ENCODE data around the gene C6orf15. TPM values are rescaled to one million over a fixed set of nuclear protein-coding genes. Genes with fewer than 3 reads are reported as not detected.
A peak's percentile ranks its signal among the peaks of the same experiment; 100 is the strongest.

The C6orf15 gene
- total RNA-seq (2014; rRNA removed; shearing (Covaris generic)), result not detected in 2 replicates

DNA sequence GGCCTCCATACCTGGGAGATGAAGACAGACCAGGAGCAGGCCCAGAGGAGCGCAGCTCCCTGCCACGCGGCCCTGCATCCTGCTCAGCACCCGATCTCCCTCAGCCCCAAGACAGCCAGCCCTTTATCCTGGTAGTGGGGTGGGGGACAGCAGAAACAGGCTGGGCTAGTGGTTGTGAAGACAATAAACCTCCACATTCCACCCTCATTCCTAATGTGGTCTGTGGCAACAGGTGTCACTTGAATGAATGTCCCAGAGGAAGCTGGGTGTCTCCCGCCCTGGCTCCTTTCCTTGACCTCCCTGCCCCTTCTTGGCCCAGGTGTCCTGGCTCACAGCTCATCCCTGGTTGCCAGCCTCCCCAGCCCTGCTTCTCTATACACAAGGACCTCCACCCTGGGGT lies at the start of gene C6orf15:
C6orf15 (minus strand) TSS at position 98 of the 400 bp plus-strand sequence; CDS start at position 78, 20 bp downstream.
- Histone ChIP-seq H3K27me3 (ENCODE audit: control insufficient read depth, insufficient read depth, low read length) (peaks cover 6% of the 10 kb centered on the region; the same call in 1 of the 2 replicates), H3K36me3 (replicated peaks; ENCODE audit: control insufficient read depth, insufficient read depth, low read length) (no peaks in the 10 kb centered on the region), H3K4me3 (ENCODE audit: insufficient read depth, low read depth, low read length) (no peak within 1 kb of the TSS)
- DNase-seq, result peak; percentile 25

DNA sequence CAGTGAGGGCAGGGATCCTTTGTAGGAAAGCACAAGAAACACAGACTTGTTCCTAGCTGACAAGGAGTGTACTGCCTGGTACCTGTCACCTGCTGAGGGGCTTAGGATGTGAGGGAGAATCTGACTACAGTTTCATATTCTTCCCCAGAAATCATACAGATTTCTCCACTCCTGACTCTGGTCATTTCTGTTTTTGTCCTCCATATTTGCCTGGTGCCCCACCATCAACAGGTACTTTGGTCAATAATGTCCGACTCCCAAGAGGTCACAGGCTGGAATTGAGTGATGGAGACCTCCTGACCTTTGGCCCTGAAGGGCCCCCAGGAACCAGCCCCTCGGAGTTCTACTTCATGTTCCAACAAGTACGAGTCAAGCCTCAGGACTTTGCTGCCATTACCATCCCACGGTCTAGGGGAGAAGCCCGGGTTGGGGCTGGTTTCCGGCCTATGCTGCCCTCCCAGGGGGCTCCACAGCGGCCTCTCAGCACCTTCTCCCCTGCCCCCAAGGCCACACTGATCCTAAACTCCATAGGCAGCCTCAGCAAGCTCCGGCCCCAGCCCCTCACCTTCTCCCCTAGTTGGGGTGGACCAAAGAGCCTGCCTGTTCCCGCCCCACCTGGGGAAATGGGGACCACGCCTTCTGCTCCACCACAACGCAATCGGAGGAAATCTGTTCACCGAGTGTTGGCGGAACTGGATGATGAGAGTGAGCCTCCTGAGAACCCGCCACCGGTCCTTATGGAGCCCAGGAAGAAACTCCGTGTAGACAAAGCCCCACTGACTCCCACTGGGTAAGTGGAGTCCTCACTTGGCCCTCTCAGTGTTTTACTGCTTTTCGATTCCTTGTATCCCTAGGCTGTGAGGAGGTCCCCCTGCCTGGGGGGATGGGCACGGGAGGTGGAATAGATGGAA lies 49.1 kb upstream of the C6orf15 start:
- DNase-seq, result no peak
- H3K36me3 ChIP-seq (replicated peaks; ENCODE audit: control insufficient read depth, insufficient read depth, low read length), result peaks cover 25% of the 10 kb centered on the region
- no peak overlapping the region for H3K4me3 ChIP-seq (ENCODE audit: insufficient read depth, low read depth, low read length)
- H3K27me3 ChIP-seq (ENCODE audit: control insufficient read depth, insufficient read depth, low read length), result no peaks in the 10 kb centered on the region

DNA sequence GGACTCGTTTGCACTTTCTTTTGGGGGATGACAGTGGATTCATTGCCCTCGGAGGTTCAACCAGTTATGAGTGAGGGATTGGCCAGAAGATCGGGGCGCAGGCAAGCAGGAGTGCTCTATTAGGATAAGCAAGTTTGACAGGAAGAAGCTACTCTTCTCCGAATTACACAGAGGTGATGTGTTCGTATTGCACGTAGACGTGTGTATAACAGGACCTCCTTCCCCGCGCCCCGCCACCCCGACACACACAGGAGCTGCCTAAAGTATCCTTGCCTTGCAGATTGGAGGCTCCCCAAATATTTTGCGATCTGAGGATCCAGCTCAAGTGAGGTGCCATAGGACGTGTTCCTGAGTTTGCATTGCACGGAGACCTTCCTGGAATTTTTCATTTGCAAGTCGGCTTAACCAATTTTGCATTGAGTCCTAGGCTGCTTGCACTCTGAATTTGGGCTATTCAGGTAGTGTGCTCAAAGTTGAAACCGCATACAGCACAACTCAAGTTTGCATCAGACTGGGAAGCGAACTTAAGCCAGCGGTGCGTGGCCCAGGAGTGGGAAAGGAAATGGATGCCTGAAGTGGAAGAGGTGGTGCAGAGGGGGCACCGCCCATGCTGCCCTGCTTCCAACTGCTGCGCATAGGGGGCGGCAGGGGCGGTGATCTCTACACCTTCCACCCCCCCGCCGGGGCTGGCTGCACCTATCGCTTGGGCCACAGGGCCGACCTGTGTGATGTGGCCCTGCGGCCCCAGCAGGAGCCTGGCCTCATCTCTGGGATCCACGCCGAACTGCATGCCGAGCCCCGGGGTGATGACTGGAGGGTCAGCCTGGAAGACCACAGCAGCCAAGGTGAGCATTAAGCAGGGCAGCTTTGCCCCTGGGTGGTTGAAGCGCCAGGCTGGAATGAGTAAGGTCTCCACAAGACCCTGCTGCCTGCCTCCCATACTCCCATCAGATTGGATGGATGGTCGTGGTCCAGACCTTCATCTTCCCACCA lies 46.8 kb upstream of the C6orf15 start:
- Histone ChIP-seq H3K4me3 (ENCODE audit: insufficient read depth, low read depth, low read length) (peak overlapping the region; percentile 72), H3K27me3 (ENCODE audit: control insufficient read depth, insufficient read depth, low read length) (no peaks in the 10 kb centered on the region), H3K36me3 (replicated peaks; ENCODE audit: control insufficient read depth, insufficient read depth, low read length) (peaks cover 24% of the 10 kb centered on the region)
- peak; percentile 89 for DNase-seq

DNA sequence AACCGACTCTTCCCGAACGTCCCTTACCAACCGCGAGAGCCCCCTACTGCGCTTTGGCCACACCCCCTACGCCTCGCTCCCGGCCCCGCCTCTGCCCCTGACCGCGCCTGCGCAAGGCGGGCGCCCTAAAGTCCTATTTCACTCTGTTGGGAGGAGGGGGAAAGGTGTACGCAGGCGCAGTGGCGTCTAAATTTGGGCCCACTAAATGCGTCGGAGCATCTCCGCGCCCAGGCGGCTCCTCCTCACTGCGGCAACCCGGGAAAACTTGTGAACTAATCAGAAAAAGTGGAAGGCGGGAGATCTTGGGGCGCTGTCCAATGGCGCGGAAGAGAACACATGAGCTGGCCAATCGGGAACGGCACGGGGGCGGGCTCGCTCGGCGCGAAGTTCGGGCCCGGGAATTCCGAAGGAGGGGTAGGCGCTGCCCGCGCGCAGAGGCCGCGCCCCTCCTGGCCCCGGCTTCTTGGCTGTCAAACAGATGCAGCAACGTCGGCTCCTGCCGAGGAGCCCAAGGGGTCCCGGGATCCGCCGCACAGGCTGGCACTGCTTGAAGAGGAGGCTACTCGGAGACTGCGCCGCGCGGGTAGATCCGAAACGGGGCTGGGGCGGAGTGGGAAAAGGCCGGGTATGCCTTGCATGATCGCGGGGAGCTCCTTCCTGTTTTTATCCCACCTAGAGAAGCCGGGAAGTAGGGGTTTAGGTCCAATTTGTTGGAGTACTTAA lies 45.9 kb upstream of the C6orf15 start, which contains the start of gene TCF19:
TCF19 (plus strand) TSS at position 450 of the 723 bp plus-strand sequence. CDS start 881 bp downstream, outside the sequence.
- H3K36me3 ChIP-seq (replicated peaks; ENCODE audit: control insufficient read depth, insufficient read depth, low read length), result peaks cover 19% of the 10 kb centered on the region
- no peaks in the 10 kb centered on the region for H3K27me3 ChIP-seq (ENCODE audit: control insufficient read depth, insufficient read depth, low read length)
- DNase-seq, result peak; percentile 99
- peak within 1 kb of the TSS; percentile 72 for H3K4me3 ChIP-seq (ENCODE audit: insufficient read depth, low read depth, low read length)

DNA sequence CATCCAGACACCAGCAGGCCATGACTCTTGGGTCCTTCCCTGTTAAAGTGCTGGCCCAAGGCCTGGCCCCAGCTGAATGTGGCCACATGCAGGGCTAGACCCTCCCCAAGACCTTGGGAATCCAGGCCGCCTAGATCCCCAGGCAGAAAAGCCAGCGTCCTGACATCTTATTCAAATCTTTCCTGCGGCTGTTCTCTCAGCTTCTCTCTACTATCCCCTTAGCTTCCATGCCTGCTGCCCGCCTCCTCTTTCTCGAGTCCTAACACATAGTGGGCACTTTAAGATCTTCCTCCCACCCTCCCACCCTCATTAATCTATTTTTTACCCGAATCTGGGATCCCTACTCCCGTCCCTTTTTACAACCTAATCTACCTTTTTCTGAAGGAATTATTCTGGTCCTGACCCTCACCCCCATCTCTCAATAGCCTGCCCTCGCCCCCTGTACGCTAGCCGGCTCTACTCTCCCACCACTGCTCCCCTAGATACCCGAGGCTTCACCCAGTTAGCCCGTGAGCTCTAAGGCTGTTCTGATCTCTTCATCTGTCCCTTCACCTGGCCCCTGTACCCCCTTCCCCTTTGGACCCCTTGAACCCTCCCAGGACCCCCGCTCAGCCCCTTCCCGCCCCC lies 45.3 kb upstream of the C6orf15 start, which contains the start of gene CCHCR1:
CCHCR1 (minus strand) TSS at position 290 of the 627 bp plus-strand sequence; CDS start at position 88, 202 bp downstream.
- peak; percentile 70 for DNase-seq
- Histone ChIP-seq H3K36me3 (replicated peaks; ENCODE audit: control insufficient read depth, insufficient read depth, low read length) (peaks cover 15% of the 10 kb centered on the region), H3K4me3 (ENCODE audit: insufficient read depth, low read depth, low read length) (peak within 1 kb of the TSS; percentile 72), H3K27me3 (ENCODE audit: control insufficient read depth, insufficient read depth, low read length) (no peaks in the 10 kb centered on the region)

DNA sequence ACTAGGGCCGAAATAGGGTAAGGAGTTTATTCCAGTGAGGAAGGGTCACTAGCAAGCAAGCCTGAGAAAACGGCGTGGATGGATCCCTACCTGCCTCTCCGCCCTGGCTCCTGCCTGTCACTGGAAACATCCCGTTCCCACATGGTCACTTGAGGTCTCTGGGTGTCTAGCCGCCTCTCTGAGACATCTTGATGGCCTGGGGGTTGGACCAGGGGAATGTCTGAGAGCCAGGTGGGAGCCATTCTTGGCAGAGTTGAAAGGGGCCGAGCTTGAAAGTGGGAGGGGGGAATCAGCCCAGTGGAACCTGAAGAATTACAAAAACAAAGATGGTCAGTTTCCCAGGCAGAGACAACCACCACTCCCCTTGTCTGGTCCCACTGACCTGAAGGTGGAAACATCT lies 44.3 kb upstream of the C6orf15 start:
- H3K36me3 ChIP-seq (replicated peaks; ENCODE audit: control insufficient read depth, insufficient read depth, low read length), result peaks cover 15% of the 10 kb centered on the region
- no peak overlapping the region for H3K4me3 ChIP-seq (ENCODE audit: insufficient read depth, low read depth, low read length)
- no peaks in the 10 kb centered on the region for H3K27me3 ChIP-seq (ENCODE audit: control insufficient read depth, insufficient read depth, low read length)
- no peak for DNase-seq

DNA sequence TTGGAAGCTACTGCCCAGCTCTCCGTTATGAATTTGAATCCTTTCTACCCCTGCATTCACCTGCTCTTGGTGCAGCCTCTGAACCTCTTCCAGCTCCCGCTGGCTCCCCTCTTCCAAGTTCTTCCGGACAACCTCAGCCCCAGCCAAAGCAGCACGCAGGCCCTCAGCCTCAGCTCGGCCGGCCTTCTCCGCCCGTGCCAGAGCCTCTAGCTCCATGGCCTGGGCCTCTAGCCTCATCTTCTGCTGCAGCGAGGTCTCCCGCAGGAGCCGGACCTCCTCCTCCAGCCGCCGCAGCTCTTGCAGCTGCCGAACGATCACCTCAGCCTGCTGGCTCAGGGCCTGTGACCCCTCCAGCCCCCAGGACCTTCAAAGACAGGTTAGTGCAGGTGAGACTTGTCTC lies 42.1 kb upstream of the C6orf15 start:
- H3K4me3 ChIP-seq (ENCODE audit: insufficient read depth, low read depth, low read length), result no peak overlapping the region
- H3K36me3 ChIP-seq (replicated peaks; ENCODE audit: control insufficient read depth, insufficient read depth, low read length), result peaks cover 24% of the 10 kb centered on the region
- DNase-seq, result no peak
- H3K27me3 ChIP-seq (ENCODE audit: control insufficient read depth, insufficient read depth, low read length), result no peaks in the 10 kb centered on the region

DNA sequence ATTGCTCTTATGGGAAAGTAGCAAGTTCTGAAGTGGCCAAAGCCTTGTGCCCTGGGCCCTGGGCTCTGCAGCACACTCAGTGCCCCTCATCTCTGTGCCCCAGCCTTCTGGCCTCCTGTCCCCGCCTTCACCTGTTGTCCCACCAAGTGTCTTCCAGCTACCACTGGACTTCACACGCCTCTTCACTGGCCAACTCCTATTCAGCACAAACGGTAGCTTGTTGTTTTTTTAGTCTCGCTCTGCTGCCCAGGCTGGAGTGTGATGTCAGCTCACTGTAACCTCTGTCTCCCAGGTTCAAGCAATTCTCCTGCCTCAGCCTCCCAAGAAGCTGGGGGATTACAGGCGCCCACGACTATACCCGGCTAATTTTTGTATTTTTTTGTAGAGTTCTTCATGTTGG lies 40.4 kb upstream of the C6orf15 start:
- Histone ChIP-seq H3K36me3 (replicated peaks; ENCODE audit: control insufficient read depth, insufficient read depth, low read length) (peaks cover 30% of the 10 kb centered on the region), H3K27me3 (ENCODE audit: control insufficient read depth, insufficient read depth, low read length) (no peaks in the 10 kb centered on the region), H3K4me3 (ENCODE audit: insufficient read depth, low read depth, low read length) (no peak overlapping the region)
- no peak for DNase-seq

DNA sequence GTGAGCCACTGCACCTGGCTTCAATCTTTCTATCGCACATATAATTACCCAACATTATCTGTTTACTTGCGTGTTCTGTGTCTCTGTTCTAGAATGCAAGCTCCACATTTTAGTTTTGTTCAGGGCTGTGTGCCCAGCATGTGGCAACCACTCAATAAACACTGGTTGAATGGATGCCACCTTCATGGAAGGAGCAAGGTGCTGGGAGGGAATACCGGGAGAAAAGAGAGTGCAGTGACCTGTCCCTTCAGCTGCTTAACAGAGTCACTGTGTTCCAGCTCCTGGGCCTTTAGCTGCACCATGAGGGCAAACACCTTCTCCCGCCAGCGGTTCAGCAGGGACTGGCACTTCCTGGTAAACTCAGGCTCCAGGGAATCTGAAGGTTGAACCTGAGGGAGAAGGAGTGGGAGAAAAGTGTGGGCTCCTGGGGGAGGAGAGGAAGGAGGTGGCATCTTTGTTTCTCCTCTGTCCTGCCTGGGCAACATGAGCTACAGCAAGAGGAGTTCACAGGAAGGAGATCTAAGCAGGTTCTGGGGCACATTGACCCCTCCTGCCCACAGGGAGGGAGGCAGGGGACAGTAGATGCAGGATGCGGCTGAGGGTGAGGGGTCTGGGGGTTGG lies 37.6 kb upstream of the C6orf15 start:
- Histone ChIP-seq H3K4me3 (ENCODE audit: insufficient read depth, low read depth, low read length) (no peak overlapping the region), H3K36me3 (replicated peaks; ENCODE audit: control insufficient read depth, insufficient read depth, low read length) (peaks cover 27% of the 10 kb centered on the region), H3K27me3 (ENCODE audit: control insufficient read depth, insufficient read depth, low read length) (no peaks in the 10 kb centered on the region)
- DNase-seq, result no peak

DNA sequence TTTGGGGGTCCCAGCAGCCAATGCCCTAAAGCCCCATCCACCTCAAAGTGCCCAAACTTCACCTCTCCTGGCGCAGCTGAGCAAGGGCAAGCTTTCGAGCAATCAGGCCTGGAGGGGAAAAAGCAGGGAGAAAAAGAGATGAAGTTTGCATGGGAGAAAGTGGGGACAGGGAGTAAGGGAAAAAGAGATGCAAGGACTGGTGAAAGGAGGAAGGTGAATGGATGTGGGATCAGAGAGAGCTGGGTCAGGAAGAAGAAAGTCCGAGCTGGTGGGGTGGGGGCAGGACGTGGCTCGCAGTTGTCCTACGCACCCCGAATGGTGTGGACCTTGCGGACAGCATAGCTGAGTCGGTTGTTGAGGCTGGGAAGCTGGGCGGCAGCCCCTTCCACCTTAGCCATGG lies 33.0 kb upstream of the C6orf15 start:
- peaks cover 30% of the 10 kb centered on the region for H3K36me3 ChIP-seq (replicated peaks; ENCODE audit: control insufficient read depth, insufficient read depth, low read length)
- no peak for DNase-seq
- H3K4me3 ChIP-seq (ENCODE audit: insufficient read depth, low read depth, low read length), result no peak overlapping the region
- no peaks in the 10 kb centered on the region for H3K27me3 ChIP-seq (ENCODE audit: control insufficient read depth, insufficient read depth, low read length)

DNA sequence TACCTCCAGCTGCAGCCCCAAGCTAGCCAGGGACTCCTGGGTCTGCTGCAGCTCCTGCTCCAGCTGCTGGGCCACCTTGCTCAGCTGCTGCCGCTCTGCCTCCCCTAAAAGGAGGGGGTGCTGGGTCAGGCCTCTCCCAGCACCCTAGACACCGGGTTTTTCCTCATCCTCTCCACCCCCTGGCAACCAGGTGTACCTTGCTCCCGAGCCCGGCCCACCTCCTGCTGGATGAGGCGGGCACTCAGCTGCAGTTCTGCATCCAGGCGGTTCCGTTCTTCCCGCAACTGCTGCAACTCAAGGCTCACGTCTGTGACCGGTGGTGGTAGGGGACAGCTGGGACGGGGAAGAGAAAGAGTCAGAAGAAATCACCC lies 32.6 kb upstream of the C6orf15 start:
- DNase-seq, result no peak
- H3K4me3 ChIP-seq (ENCODE audit: insufficient read depth, low read depth, low read length), result no peak overlapping the region
- H3K36me3 ChIP-seq (replicated peaks; ENCODE audit: control insufficient read depth, insufficient read depth, low read length), result peaks cover 27% of the 10 kb centered on the region
- no peaks in the 10 kb centered on the region for H3K27me3 ChIP-seq (ENCODE audit: control insufficient read depth, insufficient read depth, low read length)

DNA sequence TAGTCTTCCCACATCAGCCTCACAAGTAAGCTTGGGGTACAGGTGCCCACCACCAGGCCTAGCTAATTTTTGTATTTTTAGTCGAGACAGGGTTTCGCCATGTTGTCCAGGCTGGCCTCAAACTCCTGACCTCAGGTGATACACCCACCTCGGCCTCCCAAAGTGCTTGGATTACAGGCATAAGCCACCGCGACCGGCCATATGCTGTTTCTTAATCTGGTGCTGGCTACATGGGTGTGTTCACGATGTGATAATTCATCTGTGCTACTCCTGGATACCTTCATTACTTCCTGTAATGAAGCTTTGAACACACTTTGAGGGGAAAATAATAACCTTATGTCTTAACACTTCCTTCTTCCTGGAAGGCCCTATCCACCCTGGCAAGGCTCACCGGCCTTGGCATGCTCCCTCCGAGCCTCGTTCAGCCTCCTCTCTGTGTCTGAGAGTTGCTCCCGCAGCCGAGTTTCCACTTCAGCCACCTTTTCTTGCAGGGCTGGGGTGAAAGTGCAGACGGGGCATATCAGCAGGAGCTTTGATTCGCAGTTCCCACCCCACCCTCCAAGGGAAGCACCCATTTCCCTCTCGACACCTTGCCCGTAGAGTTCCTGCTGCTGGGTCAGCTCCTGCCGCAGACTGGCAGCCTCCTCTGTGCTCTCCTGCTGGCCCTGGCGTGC lies 32.1 kb upstream of the C6orf15 start:
- no peak for DNase-seq
- Histone ChIP-seq H3K4me3 (ENCODE audit: insufficient read depth, low read depth, low read length) (no peak overlapping the region), H3K27me3 (ENCODE audit: control insufficient read depth, insufficient read depth, low read length) (no peaks in the 10 kb centered on the region), H3K36me3 (replicated peaks; ENCODE audit: control insufficient read depth, insufficient read depth, low read length) (peaks cover 25% of the 10 kb centered on the region)

DNA sequence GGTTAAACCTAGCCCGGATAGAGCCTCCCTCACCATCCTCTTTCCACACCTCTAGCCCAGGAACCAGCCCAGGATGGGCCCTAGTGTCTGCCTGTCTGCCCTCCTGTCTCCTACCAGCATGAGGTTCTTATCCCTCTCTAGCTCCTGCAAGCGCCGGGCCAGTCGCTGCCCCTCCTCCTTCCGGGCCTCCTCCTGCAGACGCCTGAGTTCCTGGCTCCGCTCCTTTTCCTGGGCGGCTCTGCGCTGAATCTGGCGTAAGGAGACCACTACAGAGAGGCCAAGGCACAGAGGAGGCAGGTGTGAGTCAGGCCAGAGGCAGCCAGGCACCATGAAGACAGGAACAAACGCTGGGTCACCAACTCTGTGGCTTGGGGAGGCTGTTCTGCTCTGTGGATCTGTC lies 30.8 kb upstream of the C6orf15 start:
- H3K4me3 ChIP-seq (ENCODE audit: insufficient read depth, low read depth, low read length), result no peak overlapping the region
- H3K36me3 ChIP-seq (replicated peaks; ENCODE audit: control insufficient read depth, insufficient read depth, low read length), result peaks cover 20% of the 10 kb centered on the region
- no peaks in the 10 kb centered on the region for H3K27me3 ChIP-seq (ENCODE audit: control insufficient read depth, insufficient read depth, low read length)
- DNase-seq, result peak; percentile 94
